HEK293T (cell line): ENCODE results near the gene CCER1.

Experiments used
- CTCF ChIA-PET: fragments of 350-600 bp; formaldehyde crosslinking; extraction: SDS; loops from one replicate; lab custom pipeline; 2021; ENCODE audit warnings: antibody characterized with exemption, inconsistent platforms; lab: Yijun Ruan, JAX
- POLR2A ChIA-PET: fragments of 350-600 bp; formaldehyde crosslinking; extraction: SDS; loops from one replicate; lab custom pipeline; 2020; ENCODE audit warnings: antibody characterized with exemption, inconsistent platforms; lab: Yijun Ruan, JAX
- DNase-seq: peaks from one replicate; pipeline ENCODE4 v3.0.0; 2012; ENCODE audit warnings: mixed read lengths; ENCODE audit errors: extremely low spot score
- ARNT ChIP-seq: fragments of 450-650 bp; IDR thresholded peaks from 2 replicates; pipeline ENCODE4 v1.6.1; 2017; ENCODE audit warnings: mild to moderate bottlenecking
- BHLHE40 ChIP-seq: fragments of 450-650 bp; IDR thresholded peaks from 2 replicates; pipeline ENCODE4 v1.6.1; 2016; ENCODE audit warnings: mild to moderate bottlenecking, moderate library complexity, borderline replicate concordance
- CTBP1 ChIP-seq: fragments of 450-650 bp; IDR thresholded peaks from 2 replicates; pipeline ENCODE4 v1.6.1; 2016; ENCODE audit warnings: borderline replicate concordance
- ELF4 ChIP-seq: fragments of 450-650 bp; IDR thresholded peaks from 2 replicates; pipeline ENCODE4 v1.6.1; 2017; ENCODE audit warnings: antibody characterized with exemption
- FOXA1 ChIP-seq: fragments of 450-650 bp; IDR thresholded peaks from 2 replicates; pipeline ENCODE4 v1.6.1; 2016; ENCODE audit warnings: mild to moderate bottlenecking
- FOXK2 ChIP-seq: fragments of 450-650 bp; IDR thresholded peaks from 2 replicates; pipeline ENCODE4 v1.6.1; 2016; ENCODE audit warnings: mild to moderate bottlenecking
- FOXM1 ChIP-seq: fragments of 450-650 bp; IDR thresholded peaks from 2 replicates; pipeline ENCODE4 v1.6.1; 2017; ENCODE audit warnings: mild to moderate bottlenecking, borderline replicate concordance
- HDGF ChIP-seq: fragments of 450-650 bp; IDR thresholded peaks from 2 replicates; pipeline ENCODE4 v1.6.1; 2017; ENCODE audit warnings: antibody characterized with exemption, borderline replicate concordance
- L3MBTL2 ChIP-seq: fragments of 450-650 bp; conservative IDR thresholded peaks from 2 replicates; pipeline ENCODE4 v1.6.1; 2016; ENCODE audit warnings: mild to moderate bottlenecking
- LEF1 ChIP-seq: fragments of 450-650 bp; IDR thresholded peaks from 2 replicates; pipeline ENCODE4 v1.6.1; 2017; ENCODE audit warnings: mild to moderate bottlenecking, borderline replicate concordance
- NFRKB ChIP-seq: fragments of 450-650 bp; IDR thresholded peaks from 2 replicates; pipeline ENCODE4 v1.6.1; 2016; ENCODE audit warnings: mild to moderate bottlenecking, moderate library complexity
- PKNOX1 ChIP-seq: fragments of 450-650 bp; IDR thresholded peaks from 2 replicates; pipeline ENCODE4 v1.6.1; 2016
- SP1 ChIP-seq: fragments of 450-650 bp; IDR thresholded peaks from 2 replicates; pipeline ENCODE4 v1.6.1; 2017
- SUZ12 ChIP-seq: fragments of 450-650 bp; IDR thresholded peaks from 2 replicates; pipeline ENCODE4 v1.6.1; 2016; ENCODE audit warnings: mild to moderate bottlenecking
- TARDBP ChIP-seq: fragments of 450-650 bp; IDR thresholded peaks from 2 replicates; pipeline ENCODE4 v1.6.1; 2016
- ZNF384 ChIP-seq: fragments of 450-650 bp; IDR thresholded peaks from 2 replicates; pipeline ENCODE4 v1.6.1; 2016

CCER1 gene

DNA sequence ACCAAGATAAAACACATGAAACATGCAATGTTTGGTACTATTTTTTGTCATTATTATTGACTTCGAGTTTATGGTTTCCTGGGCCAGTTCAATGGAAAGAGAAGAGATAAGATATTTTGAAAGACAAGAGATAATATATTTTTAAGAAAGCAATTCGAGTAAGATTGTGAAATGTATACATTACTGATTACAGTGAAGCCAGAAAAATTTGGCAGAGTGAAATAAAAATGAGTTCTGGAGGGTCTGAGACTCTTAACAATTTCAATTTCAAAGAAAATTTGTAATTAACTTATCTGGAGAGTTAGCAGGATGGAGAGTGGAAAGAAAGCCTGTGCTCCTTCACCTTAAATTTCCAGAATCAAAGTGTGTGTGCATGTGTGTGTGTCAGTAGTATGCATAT lies 17.3 kb downstream of the CCER1 start:
- CTCF ChIA-PET = no interaction called here
- POLR2A ChIA-PET = no interaction called here
- DNase-seq = no peak
- TF ChIP-seq ARNT (no peak), PKNOX1 (no peak), SP1 (no peak), LEF1 (no peak), NFRKB (no peak), L3MBTL2 (no peak), FOXA1 (no peak), SUZ12 (no peak), HDGF (no peak), CTBP1 (no peak), FOXK2 (no peak), TARDBP (no peak), BHLHE40 (no peak), ZNF384 (no peak), ELF4 (no peak), FOXM1 (no peak)

DNA sequence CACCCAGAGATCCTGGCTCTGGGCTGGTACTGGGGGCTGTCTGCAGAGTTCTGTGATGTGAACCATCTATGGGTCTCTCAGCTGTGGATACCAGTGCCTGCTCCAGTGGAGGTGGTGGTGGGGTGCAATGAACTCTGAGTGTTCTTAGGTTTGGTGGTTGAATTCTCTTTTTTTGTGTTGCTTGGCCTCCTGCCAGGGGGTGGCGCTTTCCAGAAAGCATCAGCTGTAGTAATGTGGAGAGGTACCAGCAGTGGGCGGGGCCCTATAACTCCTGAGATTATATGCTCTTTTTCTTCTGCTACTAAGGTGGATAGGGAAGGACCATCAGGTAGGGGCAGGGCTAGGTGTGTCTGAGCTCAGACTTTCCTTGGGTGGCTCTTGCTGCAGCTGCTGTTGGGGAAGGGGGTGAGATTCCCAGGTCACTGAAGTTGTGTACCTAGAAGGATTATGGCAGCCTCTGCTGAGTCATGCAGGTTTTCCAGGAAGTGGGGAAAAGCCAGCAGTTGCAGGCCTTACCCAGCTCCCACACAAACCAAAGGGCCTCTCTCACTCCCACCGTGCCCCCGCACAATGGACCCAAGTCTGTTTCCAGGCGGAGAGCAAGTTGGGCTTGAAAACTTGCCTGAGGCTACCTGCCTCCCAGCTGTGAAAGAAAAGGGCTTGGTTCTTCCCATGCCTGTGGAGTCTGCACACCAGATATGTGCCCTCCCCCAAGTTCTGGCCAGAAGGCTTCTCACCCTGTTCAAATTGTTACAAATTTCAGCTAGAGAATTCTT lies 18.6 kb downstream of the CCER1 start:
- CTCF ChIA-PET = no interaction called here
- POLR2A ChIA-PET = no interaction called here
- no peak for DNase-seq
- TF ChIP-seq NFRKB (no peak), SP1 (no peak), TARDBP (no peak), BHLHE40 (no peak), SUZ12 (no peak), FOXA1 (no peak), CTBP1 (no peak), HDGF (no peak), ZNF384 (no peak), FOXK2 (no peak), FOXM1 (no peak), L3MBTL2 (no peak), PKNOX1 (no peak)

DNA sequence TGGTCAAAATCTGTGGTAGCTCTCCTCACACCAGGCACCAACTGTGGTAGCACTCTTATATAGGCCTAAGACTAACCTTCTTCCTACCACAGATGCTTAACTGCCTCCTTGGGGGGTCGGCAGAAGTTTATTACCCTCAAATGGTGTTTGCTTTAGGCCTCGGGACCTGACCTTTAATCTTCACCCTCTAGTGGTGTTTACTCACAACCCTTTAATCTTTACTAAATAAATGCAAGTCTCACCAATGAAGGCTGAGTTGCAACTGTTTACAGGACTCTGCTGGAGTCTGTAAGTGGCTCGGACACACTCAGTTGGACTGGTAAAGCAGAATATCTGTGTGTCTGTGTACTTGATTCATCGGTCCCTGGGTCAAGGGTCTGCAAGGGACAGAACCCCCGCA lies 29.4 kb downstream of the CCER1 start:
- DNase-seq = no peak
- ChIA-PET POLR2A (no interaction called here), CTCF (no interaction called here)
- TF ChIP-seq HDGF (no peak), L3MBTL2 (no peak), FOXA1 (no peak), FOXK2 (no peak), SUZ12 (no peak), PKNOX1 (no peak), FOXM1 (no peak), CTBP1 (no peak), SP1 (no peak), TARDBP (no peak), ARNT (no peak), LEF1 (no peak), ZNF384 (no peak), BHLHE40 (no peak), NFRKB (no peak), ELF4 (no peak)

- ChIA-PET CTCF (no interaction called here), POLR2A (no interaction called here)
- DNase-seq = no peak
- TF ChIP-seq L3MBTL2 (no peak), FOXA1 (no peak), PKNOX1 (no peak), HDGF (no peak), BHLHE40 (no peak), ZNF384 (no peak), FOXK2 (no peak), ELF4 (no peak), ARNT (no peak), SP1 (no peak), CTBP1 (no peak), NFRKB (no peak), LEF1 (no peak)
These were observed 30.6 kb downstream of the CCER1 start for GRCh38 chr12:90924406-90924805.

- no peak for DNase-seq
- CTCF ChIA-PET = interaction anchor here (0.9 kb wide), 1 partner anchor 19 kb away, joined by 5 read pairs; no protein-coding TSS in a partner anchor
- TF ChIP-seq HDGF (no peak), BHLHE40 (no peak), ZNF384 (no peak), FOXM1 (no peak), LEF1 (no peak), NFRKB (no peak), PKNOX1 (no peak), SUZ12 (no peak)
- POLR2A ChIA-PET = no interaction called here
These were observed 32.8 kb downstream of the CCER1 start for GRCh38 chr12:90922145-90922627.
